Measurements from ENCODE around the gene VAMP2.
A peak's percentile ranks its signal among the peaks of the same experiment; 100 is the strongest.

Gene VAMP2

DNA sequence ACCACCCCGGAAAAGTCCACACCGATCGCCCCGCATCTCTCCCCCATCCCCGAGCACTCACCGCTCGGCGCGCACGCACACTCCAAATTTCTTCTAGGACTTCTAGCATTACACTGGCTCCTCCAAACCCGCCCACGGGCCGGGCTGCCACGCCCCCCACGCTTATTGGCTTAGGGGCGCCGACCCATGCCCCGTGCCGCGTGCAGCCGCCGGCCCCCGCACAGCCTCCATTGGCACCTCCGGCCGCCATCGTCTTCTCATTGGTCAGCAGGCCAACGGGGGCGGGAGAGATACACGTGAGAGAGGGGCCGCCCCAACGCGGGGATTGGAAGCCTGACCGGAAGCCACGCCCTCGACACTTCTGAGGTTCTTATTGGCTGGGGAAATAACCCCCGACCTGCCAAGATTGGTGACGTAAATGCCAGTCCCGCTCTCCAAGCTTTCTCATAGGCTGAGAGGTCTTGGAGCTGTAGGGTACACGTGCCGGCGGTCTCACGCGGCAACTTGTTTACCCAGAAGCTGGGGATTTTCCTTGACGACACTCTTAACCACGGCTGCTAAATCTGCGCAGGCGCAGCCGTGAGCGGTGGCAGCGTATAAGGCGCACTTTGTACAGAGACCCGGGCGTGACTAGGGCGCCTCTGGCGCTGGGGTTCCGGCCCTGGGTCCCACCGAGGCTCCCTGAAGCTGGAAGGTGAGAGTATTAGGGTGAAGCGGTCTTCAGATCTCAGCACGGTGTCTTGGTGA, 6.3 kb downstream of the VAMP2 start (continued):
- TF ChIP-seq, protein P1, sequence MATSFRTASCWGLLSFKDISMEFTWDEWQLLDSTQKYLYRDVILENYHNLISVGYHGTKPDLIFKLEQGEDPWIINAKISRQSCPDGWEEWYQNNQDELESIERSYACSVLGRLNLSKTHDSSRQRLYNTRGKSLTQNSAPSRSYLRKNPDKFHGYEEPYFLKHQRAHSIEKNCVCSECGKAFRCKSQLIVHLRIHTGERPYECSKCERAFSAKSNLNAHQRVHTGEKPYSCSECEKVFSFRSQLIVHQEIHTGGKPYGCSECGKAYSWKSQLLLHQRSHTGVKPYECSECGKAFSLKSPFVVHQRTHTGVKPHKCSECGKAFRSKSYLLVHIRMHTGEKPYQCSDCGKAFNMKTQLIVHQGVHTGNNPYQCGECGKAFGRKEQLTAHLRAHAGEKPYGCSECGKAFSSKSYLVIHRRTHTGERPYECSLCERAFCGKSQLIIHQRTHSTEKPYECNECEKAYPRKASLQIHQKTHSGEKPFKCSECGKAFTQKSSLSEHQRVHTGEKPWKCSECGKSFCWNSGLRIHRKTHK (tag by site-specific recombination; IDR thresholded peaks at IDR 0.05): no peak
- no peak for TF ChIP-seq ZNF184 (tag by site-specific recombination; IDR thresholded peaks at IDR 0.05)
- no peak for TF ChIP-seq ZNF169 (tag by site-specific recombination; IDR thresholded peaks at IDR 0.05)
- TF ChIP-seq ZNF16 (tag by site-specific recombination; IDR thresholded peaks at IDR 0.05; ENCODE audit: low read depth): no peak
- TF ChIP-seq, protein P2, sequence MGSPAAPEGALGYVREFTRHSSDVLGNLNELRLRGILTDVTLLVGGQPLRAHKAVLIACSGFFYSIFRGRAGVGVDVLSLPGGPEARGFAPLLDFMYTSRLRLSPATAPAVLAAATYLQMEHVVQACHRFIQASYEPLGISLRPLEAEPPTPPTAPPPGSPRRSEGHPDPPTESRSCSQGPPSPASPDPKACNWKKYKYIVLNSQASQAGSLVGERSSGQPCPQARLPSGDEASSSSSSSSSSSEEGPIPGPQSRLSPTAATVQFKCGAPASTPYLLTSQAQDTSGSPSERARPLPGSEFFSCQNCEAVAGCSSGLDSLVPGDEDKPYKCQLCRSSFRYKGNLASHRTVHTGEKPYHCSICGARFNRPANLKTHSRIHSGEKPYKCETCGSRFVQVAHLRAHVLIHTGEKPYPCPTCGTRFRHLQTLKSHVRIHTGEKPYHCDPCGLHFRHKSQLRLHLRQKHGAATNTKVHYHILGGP (tag by site-specific recombination; IDR thresholded peaks at IDR 0.05): no peak
- TF ChIP-seq ZNF768 (tag by site-specific recombination; IDR thresholded peaks at IDR 0.05): no peak
- TF ChIP-seq ZFHX2 (tag by site-specific recombination; conservative IDR thresholded peaks at IDR 0.05): peak; percentile 99
- no peak for TF ChIP-seq ZNF248 (tag by site-specific recombination; IDR thresholded peaks at IDR 0.05)
- no peak for TF ChIP-seq ZNF707 (tag by site-specific recombination; IDR thresholded peaks at IDR 0.05)
- TF ChIP-seq, protein P3, sequence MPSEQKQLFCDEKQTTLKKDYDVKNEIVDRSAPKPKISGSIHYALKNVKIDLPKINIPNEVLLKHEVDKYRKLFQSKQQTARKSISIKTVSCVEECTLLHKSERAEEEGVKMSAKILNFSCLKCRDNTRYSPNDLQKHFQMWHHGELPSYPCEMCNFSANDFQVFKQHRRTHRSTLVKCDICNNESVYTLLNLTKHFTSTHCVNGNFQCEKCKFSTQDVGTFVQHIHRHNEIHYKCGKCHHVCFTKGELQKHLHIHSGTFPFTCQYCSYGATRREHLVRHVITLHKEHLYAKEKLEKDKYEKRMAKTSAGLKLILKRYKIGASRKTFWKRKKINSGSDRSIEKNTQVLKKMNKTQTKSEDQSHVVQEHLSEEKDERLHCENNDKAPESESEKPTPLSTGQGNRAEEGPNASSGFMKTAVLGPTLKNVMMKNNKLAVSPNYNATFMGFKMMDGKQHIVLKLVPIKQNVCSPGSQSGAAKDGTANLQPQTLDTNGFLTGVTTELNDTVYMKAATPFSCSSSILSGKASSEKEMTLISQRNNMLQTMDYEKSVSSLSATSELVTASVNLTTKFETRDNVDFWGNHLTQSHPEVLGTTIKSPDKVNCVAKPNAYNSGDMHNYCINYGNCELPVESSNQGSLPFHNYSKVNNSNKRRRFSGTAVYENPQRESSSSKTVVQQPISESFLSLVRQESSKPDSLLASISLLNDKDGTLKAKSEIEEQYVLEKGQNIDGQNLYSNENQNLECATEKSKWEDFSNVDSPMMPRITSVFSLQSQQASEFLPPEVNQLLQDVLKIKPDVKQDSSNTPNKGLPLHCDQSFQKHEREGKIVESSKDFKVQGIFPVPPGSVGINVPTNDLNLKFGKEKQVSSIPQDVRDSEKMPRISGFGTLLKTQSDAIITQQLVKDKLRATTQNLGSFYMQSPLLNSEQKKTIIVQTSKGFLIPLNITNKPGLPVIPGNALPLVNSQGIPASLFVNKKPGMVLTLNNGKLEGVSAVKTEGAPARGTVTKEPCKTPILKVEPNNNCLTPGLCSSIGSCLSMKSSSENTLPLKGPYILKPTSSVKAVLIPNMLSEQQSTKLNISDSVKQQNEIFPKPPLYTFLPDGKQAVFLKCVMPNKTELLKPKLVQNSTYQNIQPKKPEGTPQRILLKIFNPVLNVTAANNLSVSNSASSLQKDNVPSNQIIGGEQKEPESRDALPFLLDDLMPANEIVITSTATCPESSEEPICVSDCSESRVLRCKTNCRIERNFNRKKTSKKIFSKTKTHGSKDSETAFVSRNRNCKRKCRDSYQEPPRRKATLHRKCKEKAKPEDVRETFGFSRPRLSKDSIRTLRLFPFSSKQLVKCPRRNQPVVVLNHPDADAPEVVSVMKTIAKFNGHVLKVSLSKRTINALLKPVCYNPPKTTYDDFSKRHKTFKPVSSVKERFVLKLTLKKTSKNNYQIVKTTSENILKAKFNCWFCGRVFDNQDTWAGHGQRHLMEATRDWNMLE (tag by site-specific recombination; conservative IDR thresholded peaks at IDR 0.05; ENCODE audit: low read depth): no peak
- TF ChIP-seq ZNF2 (tag by site-specific recombination; IDR thresholded peaks at IDR 0.05): peak; percentile 42; the same call in 1 of the 2 replicates
- TF ChIP-seq ZNF274 (IDR thresholded peaks at IDR 0.05; ENCODE audit: low read length): no peak
- TF ChIP-seq ZNF274 (tag by site-specific recombination; IDR thresholded peaks at IDR 0.05; ENCODE audit: borderline replicate concordance): no peak
- TF ChIP-seq MEIS1 (CRISPR knock-in tag; IDR thresholded peaks at IDR 0.05; ENCODE audit: borderline replicate concordance): no peak
- no peak for TF ChIP-seq ZNF121 (tag by site-specific recombination; IDR thresholded peaks at IDR 0.05)
- TF ChIP-seq ZNF37A (tag by site-specific recombination; IDR thresholded peaks at IDR 0.05): no peak
- no peak for TF ChIP-seq REPIN1 (tag by site-specific recombination; IDR thresholded peaks at IDR 0.05; ENCODE audit: low read depth)
- TF ChIP-seq, protein P4, sequence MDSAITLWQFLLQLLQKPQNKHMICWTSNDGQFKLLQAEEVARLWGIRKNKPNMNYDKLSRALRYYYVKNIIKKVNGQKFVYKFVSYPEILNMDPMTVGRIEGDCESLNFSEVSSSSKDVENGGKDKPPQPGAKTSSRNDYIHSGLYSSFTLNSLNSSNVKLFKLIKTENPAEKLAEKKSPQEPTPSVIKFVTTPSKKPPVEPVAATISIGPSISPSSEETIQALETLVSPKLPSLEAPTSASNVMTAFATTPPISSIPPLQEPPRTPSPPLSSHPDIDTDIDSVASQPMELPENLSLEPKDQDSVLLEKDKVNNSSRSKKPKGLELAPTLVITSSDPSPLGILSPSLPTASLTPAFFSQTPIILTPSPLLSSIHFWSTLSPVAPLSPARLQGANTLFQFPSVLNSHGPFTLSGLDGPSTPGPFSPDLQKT (IDR thresholded peaks at IDR 0.05; ENCODE audit: borderline replicate concordance, low read depth, low read length): 0 out of 2 replicates have a peak, but pooled peaks have one; percentile 46
- TF ChIP-seq ZNF544 (tag by site-specific recombination; IDR thresholded peaks at IDR 0.05): no peak
- TF ChIP-seq ZNF548 (tag by site-specific recombination; IDR thresholded peaks at IDR 0.05): no peak
- no peak for TF ChIP-seq ZNF114 (tag by site-specific recombination; IDR thresholded peaks at IDR 0.05)
- no peak for TF ChIP-seq ZNF571 (tag by site-specific recombination; IDR thresholded peaks at IDR 0.05)
- no peak for TF ChIP-seq ZNF24 (tag by site-specific recombination; IDR thresholded peaks at IDR 0.05)
- TF ChIP-seq, protein P5, sequence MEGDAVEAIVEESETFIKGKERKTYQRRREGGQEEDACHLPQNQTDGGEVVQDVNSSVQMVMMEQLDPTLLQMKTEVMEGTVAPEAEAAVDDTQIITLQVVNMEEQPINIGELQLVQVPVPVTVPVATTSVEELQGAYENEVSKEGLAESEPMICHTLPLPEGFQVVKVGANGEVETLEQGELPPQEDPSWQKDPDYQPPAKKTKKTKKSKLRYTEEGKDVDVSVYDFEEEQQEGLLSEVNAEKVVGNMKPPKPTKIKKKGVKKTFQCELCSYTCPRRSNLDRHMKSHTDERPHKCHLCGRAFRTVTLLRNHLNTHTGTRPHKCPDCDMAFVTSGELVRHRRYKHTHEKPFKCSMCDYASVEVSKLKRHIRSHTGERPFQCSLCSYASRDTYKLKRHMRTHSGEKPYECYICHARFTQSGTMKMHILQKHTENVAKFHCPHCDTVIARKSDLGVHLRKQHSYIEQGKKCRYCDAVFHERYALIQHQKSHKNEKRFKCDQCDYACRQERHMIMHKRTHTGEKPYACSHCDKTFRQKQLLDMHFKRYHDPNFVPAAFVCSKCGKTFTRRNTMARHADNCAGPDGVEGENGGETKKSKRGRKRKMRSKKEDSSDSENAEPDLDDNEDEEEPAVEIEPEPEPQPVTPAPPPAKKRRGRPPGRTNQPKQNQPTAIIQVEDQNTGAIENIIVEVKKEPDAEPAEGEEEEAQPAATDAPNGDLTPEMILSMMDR (tag by site-specific recombination; IDR thresholded peaks at IDR 0.05): peak; percentile 34
- TF ChIP-seq, protein P6, sequence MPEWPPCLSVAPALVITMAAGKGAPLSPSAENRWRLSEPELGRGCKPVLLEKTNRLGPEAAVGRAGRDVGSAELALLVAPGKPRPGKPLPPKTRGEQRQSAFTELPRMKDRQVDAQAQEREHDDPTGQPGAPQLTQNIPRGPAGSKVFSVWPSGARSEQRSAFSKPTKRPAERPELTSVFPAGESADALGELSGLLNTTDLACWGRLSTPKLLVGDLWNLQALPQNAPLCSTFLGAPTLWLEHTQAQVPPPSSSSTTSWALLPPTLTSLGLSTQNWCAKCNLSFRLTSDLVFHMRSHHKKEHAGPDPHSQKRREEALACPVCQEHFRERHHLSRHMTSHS (tag by site-specific recombination; IDR thresholded peaks at IDR 0.05): no peak
- no peak for TF ChIP-seq ZNF747 (tag by site-specific recombination; IDR thresholded peaks at IDR 0.05)
- TF ChIP-seq ZSCAN16 (tag by site-specific recombination; IDR thresholded peaks at IDR 0.05): no peak
- no peak for TF ChIP-seq ZNF530 (tag by site-specific recombination; IDR thresholded peaks at IDR 0.05; ENCODE audit: low read depth)

Measured in HEK293 (cell line).